HG03280 (cell line): ENCODE data around the gene WNK3.

Source experiments
- ATAC-seq: cut with Tn5 transposase; IDR thresholded peaks from one replicate; pipeline ENCODE4 v1.9.1; 2021; ENCODE audit warnings: mild to moderate bottlenecking, moderate library complexity; ENCODE audit not compliant: unreplicated experiment

WNK3 gene

GRCh38 chrX:54171527-54172250, 186.2 kb downstream of the WNK3 start:
- no peak for ATAC-seq

GRCh38 chrX:54171091-54171490, 186.8 kb downstream of the WNK3 start:
- ATAC-seq, result no peak

GRCh38 chrX:54166915-54167314, 190.9 kb downstream of the WNK3 start:
- ATAC-seq, result no peak

GRCh38 chrX:54157561-54157960, 200.3 kb downstream of the WNK3 start:
- ATAC-seq, result no peak
